Measurements from ENCODE around the gene PKP2. TPM values are rescaled to one million over a fixed set of nuclear protein-coding genes. Genes with fewer than 3 reads are reported as not detected.

Gene PKP2
- total RNA-seq, 1 donor from 2014 or later: 25.3 TPM

DNA sequence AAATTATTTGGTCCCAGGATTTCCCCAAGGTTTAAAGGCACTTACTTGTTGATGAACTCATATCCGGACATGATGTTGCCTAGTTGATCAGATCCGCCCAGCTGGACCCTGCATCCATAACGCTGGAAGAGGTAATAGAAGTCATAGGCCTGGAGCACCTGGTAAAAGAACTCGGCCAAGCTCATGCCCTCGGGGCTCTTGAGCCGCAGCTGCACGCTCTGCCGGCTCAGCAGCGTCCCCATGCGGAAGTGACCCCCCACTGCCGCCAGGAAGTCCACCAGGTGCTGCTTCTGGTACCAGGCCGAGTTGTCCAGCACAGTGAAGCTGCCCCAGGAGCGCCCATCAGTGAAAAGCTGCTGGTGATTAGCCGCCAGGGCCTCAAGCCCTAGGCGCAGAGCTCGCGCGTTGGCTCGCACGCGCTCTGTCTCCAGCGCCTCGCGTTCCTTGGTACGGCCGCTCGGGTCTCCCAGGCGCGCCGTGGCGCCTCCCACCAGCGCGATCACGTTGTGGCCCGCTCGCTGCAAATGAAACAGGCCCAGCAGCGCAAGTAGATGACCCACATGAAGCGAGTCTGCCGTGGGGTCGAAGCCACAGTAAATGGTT is 141.4 kb downstream of the PKP2 start:
- DNase-seq (ENCODE audit: low spot score): peak; percentile 77

DNA sequence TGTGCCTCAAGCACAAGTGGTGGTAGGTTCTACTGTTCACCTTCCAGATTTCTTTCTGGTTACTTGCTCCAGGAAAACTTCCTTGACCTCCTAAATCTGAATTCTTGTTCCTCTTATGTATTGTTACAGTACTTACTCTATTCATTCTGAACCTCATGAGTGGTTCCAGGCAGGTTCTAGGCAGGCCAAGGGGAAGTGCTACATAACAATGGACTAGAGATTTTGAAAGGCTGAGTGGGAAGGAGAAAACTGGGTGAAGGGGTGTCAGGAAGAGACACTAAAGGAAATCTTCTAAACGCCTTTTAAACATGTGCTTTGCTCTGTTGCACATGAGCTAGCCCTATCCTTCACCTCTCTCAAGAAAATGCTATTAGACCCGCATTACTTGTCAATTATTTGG is 142.5 kb downstream of the PKP2 start:
- DNase-seq (ENCODE audit: low spot score): no peak

DNA sequence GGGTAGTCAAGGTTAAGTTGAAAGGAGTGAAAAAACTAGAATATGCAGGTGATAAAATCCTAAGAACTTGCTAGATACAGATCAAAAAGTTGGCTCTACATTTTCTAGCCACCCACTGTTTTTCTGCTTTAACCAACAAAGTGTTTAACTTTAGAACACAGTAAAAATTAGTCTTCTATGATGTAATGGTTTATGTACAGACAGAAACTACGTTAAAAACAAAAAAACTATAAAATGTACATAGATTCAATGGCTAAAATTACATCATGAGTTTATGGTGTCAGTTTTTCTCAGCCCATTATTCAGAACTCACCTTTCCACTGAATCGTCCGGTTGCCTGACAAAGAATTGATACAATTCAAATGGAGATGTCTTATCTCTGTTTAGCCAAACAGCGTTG is 143.0 kb downstream of the PKP2 start:
- DNase-seq (ENCODE audit: low spot score): no peak

DNA sequence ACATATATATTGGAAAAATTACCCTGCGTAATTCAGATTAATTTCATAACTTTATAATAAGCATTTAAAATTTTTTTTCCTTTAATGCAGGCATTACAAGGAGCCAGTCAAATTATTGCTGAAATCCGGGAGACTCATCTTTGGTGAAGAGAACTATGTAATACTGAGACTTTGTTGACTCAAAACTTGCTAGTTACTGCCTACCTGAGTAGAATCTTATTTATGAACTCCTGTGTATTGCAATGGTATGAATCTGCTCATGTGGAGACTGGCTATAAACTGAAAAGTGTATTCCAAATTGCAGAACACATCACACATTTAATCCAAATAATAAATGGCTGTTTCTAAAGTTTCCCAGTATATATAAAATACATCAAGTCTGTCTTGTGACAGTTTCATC is 153.3 kb downstream of the PKP2 start:
- no peak for DNase-seq (ENCODE audit: low spot score)

DNA sequence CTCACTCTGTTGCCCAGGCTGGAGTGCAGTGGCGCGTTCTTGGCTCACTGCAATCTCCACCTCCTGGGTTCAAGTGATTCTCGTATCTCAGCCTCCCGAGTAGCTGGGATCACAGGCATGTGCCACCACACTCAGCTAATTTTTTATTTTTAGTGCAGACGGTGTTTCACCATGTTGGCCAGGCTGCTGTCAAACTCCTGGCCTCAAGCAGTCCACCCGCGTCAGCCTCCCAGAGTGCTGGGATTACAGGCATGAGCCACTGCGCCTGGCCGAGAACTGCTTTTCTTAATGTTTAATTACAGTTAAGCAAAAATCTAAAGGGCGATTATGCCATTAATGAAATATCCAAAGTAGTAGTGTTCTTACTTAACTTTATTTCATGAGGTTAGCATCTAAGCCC is 154.4 kb downstream of the PKP2 start:
- DNase-seq (ENCODE audit: low spot score): no peak

Other genes with a start within 250 kb of the PKP2 start
- 104 TPM for gene DNM1L, start 217.5 kb downstream of the PKP2 start, total RNA-seq
- gene YARS2, start 140.9 kb downstream of the PKP2 start, total RNA-seq: 25.8 TPM

All from ureter (tissue), 1 donor.